Endothelial cell (in vitro differentiated cells): ENCODE results near the gene DNAI1. TPM values are rescaled to one million over a fixed set of nuclear protein-coding genes. Genes with fewer than 3 reads are reported as not detected.

Source experiments
- DNase-seq: peaks from one replicate; pipeline ENCODE4 v3.0.0; 2021; ENCODE audit warnings: low spot score
- H3K27ac Mint-ChIP-seq: one replicate; pipeline ENCODE4 v1.8.0; 2021; ENCODE audit warnings: mixed read lengths, inconsistent platforms; ENCODE audit not compliant: unreplicated experiment
- H3K27me3 Mint-ChIP-seq: one replicate; pipeline ENCODE4 v1.8.0; 2021; ENCODE audit warnings: mild to moderate bottlenecking, moderate library complexity, mixed read lengths, inconsistent platforms; ENCODE audit not compliant: unreplicated experiment
- H3K36me3 Mint-ChIP-seq: one replicate; pipeline ENCODE4 v1.8.0; 2021; ENCODE audit warnings: mild to moderate bottlenecking, low read depth, mixed read lengths, inconsistent platforms; ENCODE audit not compliant: unreplicated experiment
- H3K4me1 Mint-ChIP-seq: one replicate; pipeline ENCODE4 v1.8.0; 2021; ENCODE audit warnings: mild to moderate bottlenecking, mixed read lengths, inconsistent platforms; ENCODE audit not compliant: unreplicated experiment
- H3K4me3 Mint-ChIP-seq: one replicate; pipeline ENCODE4 v1.8.0; 2021; ENCODE audit warnings: mild to moderate bottlenecking, mixed read lengths, inconsistent platforms; ENCODE audit not compliant: unreplicated experiment
- H3K9me3 Mint-ChIP-seq: one replicate; pipeline ENCODE4 v1.8.0; 2021; ENCODE audit warnings: mixed read lengths, inconsistent platforms; ENCODE audit not compliant: unreplicated experiment
- total RNA-seq: library from RNA; stranded (reverse); fragmentation: NEBNext Ultra II Directional; extraction: Animal tissue kit (Norgen Biotek cat#: 25700); gene quantifications from one replicate; pipeline ENCODE4 v1.2.1, GENCODE V29; 2021; ENCODE audit not compliant: unreplicated experiment
- TF ChIP-seq, protein P1 (sequence below): fragments of 200-600 bp; sonication (generic); IDR thresholded peaks from one replicate; pipeline ENCODE4 v1.5.0; 2021; ENCODE audit warnings: antibody characterized with exemption; ENCODE audit not compliant: unreplicated experiment

Gene DNAI1
- total RNA-seq, 1 donor from 2014 or later = 0.74 TPM

DNA sequence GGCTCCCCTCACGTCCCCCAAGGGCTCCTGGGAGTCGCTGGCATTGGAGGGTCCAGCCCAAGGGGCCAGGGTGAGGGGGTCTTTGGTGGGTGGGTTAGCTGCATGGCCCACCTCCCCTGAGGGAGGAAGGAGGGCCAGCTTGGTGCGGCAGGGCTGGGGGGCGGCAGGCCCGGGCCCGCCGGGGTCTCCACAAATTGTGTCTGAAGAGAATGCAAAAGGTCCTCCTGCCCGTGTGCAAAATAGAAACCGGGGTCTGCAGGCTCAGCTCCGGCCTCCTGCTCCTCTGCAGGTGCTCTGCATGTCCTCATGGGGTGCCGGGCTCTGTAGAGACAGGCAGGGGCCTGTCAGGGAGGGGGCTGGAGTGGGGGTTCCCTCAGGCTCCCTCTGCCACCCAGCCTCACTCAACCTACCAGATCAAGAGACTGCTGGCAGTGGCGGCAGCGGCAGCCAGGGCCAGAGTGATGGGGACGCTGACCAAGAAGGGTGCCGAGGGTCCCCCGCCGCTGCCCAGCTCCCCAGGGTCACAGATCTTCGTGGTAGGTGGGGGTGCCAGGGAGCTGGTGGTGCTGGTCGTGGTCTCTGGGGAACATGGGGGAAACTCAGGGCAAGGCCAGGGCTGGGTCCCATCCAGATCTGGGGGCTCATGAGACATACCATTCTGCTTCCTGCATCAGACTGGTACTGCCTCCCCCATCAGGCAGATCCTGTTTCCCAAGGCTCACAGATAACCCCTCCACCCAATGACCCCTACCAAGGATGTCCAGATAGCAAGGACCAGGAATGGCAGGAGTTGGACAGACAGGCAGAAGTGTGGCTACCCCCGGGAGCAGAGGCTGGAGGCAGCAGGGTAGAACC is 93.4 kb downstream of the DNAI1 start:
- TF ChIP-seq, protein P1, sequence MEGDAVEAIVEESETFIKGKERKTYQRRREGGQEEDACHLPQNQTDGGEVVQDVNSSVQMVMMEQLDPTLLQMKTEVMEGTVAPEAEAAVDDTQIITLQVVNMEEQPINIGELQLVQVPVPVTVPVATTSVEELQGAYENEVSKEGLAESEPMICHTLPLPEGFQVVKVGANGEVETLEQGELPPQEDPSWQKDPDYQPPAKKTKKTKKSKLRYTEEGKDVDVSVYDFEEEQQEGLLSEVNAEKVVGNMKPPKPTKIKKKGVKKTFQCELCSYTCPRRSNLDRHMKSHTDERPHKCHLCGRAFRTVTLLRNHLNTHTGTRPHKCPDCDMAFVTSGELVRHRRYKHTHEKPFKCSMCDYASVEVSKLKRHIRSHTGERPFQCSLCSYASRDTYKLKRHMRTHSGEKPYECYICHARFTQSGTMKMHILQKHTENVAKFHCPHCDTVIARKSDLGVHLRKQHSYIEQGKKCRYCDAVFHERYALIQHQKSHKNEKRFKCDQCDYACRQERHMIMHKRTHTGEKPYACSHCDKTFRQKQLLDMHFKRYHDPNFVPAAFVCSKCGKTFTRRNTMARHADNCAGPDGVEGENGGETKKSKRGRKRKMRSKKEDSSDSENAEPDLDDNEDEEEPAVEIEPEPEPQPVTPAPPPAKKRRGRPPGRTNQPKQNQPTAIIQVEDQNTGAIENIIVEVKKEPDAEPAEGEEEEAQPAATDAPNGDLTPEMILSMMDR = no peak
- Mint-ChIP-seq H3K36me3 (no peaks in the 10 kb centered on the region), H3K4me3 (no peak overlapping the region), H3K27ac (no peak overlapping the region), H3K9me3 (no peaks in the 10 kb centered on the region), H3K4me1 (no peaks in the 10 kb centered on the region), H3K27me3 (peaks cover 11% of the 10 kb centered on the region)
- DNase-seq = no peak

- DNase-seq = no peak
- no peaks in the 10 kb centered on the region for H3K36me3 Mint-ChIP-seq
- no peak overlapping the region for H3K4me3 Mint-ChIP-seq
- TF ChIP-seq, protein P1 = no peak
- H3K4me1 Mint-ChIP-seq = no peaks in the 10 kb centered on the region
- peaks cover 12% of the 10 kb centered on the region for H3K27me3 Mint-ChIP-seq
- no peaks in the 10 kb centered on the region for H3K9me3 Mint-ChIP-seq
- no peak overlapping the region for H3K27ac Mint-ChIP-seq
These were observed 94.0 kb downstream of the DNAI1 start for GRCh38 chr9:34552606-34552981.

- DNase-seq = no peak
- TF ChIP-seq, protein P1 = no peak
- H3K4me3 Mint-ChIP-seq = no peak overlapping the region
- H3K9me3 Mint-ChIP-seq = no peaks in the 10 kb centered on the region
- no peaks in the 10 kb centered on the region for H3K36me3 Mint-ChIP-seq
- no peak overlapping the region for H3K27ac Mint-ChIP-seq
- H3K4me1 Mint-ChIP-seq = no peaks in the 10 kb centered on the region
- peaks cover 14% of the 10 kb centered on the region for H3K27me3 Mint-ChIP-seq
These were observed 94.4 kb downstream of the DNAI1 start for GRCh38 chr9:34552986-34553385.

DNA sequence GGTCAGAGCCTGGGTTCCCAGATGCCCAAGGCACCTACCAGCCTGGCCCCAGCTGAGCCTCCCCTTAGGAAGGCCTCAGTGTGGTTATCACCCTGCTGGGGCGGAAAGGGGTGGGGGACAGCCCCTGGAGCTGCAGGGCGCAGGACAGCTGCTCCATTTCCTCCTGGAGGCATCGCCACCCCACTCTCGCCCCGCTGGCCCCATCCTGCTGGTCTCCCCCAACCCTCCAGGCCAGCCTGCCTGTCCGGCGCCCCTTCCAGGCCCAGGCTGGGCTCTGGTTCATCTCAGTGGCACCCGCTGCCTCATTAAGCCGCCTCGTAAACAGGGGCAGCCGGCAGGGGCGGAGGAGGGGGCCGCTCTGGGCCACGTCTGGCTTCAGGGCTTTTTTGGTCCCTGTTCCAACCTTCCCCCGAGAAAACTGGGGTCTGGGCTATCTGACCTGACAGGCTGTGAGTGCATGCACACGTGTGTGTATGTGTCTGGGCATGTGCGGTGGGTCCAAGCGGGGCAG is 95.0 kb downstream of the DNAI1 start:
- TF ChIP-seq, protein P1 = no peak
- H3K4me3 Mint-ChIP-seq = no peak overlapping the region
- no peak for DNase-seq
- H3K27me3 Mint-ChIP-seq = peaks cover 12% of the 10 kb centered on the region
- no peaks in the 10 kb centered on the region for H3K36me3 Mint-ChIP-seq
- no peaks in the 10 kb centered on the region for H3K9me3 Mint-ChIP-seq
- no peak overlapping the region for H3K27ac Mint-ChIP-seq
- H3K4me1 Mint-ChIP-seq = peaks cover 3% of the 10 kb centered on the region

- H3K4me3 Mint-ChIP-seq = no peak overlapping the region
- H3K9me3 Mint-ChIP-seq = no peaks in the 10 kb centered on the region
- peaks cover 10% of the 10 kb centered on the region for H3K4me1 Mint-ChIP-seq
- DNase-seq = no peak
- TF ChIP-seq, protein P1 = no peak
- H3K27ac Mint-ChIP-seq = no peak overlapping the region
- H3K36me3 Mint-ChIP-seq = no peaks in the 10 kb centered on the region
- H3K27me3 Mint-ChIP-seq = peaks cover 11% of the 10 kb centered on the region
These were observed 95.8 kb downstream of the DNAI1 start for GRCh38 chr9:34554211-34555001.
